GM12878 (cell line): ENCODE measurements around the gene TRMT1. TPM values are rescaled to one million over a fixed set of nuclear protein-coding genes. Genes with fewer than 3 reads are reported as not detected.

Experiments used
- BCL11A ChIP-seq: IDR thresholded peaks from 2 replicates; pipeline ENCODE4 v1.6.1; 2011; ENCODE audit warnings: low read depth, low read length
- BMI1 ChIP-seq: fragments of 450-650 bp; IDR thresholded peaks from 2 replicates; pipeline ENCODE4 v1.6.1; 2016; ENCODE audit warnings: mild to moderate bottlenecking, moderate library complexity, borderline replicate concordance
- CEBPB ChIP-seq, 2 experiments: fragments of 150-350 bp in 1 of 2; IDR thresholded peaks; 2 replicates each; pipeline ENCODE4 v1.6.1; 2012 to 2014; ENCODE audit warnings: low read depth in 2 of 2, low read length in 2 of 2, borderline replicate concordance in 1 of 2, inconsistent platforms in 1 of 2
- CREM ChIP-seq: IDR thresholded peaks from 2 replicates; pipeline ENCODE4 v1.6.1; 2014; ENCODE audit warnings: antibody characterized with exemption, low read depth
- DPF2 ChIP-seq: fragments of 450-650 bp; IDR thresholded peaks from 2 replicates; pipeline ENCODE4 v1.6.1; 2017; ENCODE audit warnings: mild to moderate bottlenecking
- EED ChIP-seq: sonication (generic); IDR thresholded peaks from 2 replicates; pipeline ENCODE4 v1.6.1; 2016; ENCODE audit warnings: antibody characterized with exemption, low read depth
- EP300 ChIP-seq, 2 experiments: fragments of 150-350 bp in 1 of 2; IDR thresholded peaks; 2 replicates each; pipeline ENCODE4 v1.6.1; 2011 to 2012; ENCODE audit warnings: low read depth in 2 of 2, low read length in 2 of 2, borderline replicate concordance in 1 of 2, improper control_type of control experiment in 1 of 2, inconsistent platforms in 1 of 2; ENCODE audit not compliant: control insufficient read depth in 1 of 2
- ETV6 ChIP-seq, 2 experiments: fragments of 450-650 bp in 1 of 2; IDR thresholded peaks in 1 of 2; conservative IDR thresholded peaks in 1 of 2; 2 replicates each; pipeline ENCODE4 v1.6.1; 2014; ENCODE audit warnings: antibody characterized with exemption in 1 of 2, borderline replicate concordance in 1 of 2, low read depth in 1 of 2, mild to moderate bottlenecking in 1 of 2, moderate library complexity in 1 of 2
- GABPA ChIP-seq: IDR thresholded peaks from 2 replicates; pipeline ENCODE4 v1.6.1; 2014; ENCODE audit warnings: antibody characterized with exemption, low read depth, mild to moderate bottlenecking, inconsistent platforms
- IRF4 ChIP-seq: IDR thresholded peaks from 2 replicates; pipeline ENCODE4 v1.6.1; 2011; ENCODE audit warnings: low read depth, low read length
- MEF2B ChIP-seq: fragments of 450-650 bp; IDR thresholded peaks from 2 replicates; pipeline ENCODE4 v1.6.1; 2018; ENCODE audit warnings: mild to moderate bottlenecking, moderate library complexity; ENCODE audit not compliant: partially characterized antibody, poor library complexity, severe bottlenecking
- MTA3 ChIP-seq: IDR thresholded peaks from 2 replicates; pipeline ENCODE4 v1.6.1; 2012; ENCODE audit warnings: low read length, inconsistent platforms, borderline replicate concordance
- MYC ChIP-seq: IDR thresholded peaks from 2 replicates; pipeline ENCODE4 v1.6.1; 2011; ENCODE audit warnings: mild to moderate bottlenecking, low read length, moderate library complexity, inconsistent platforms; ENCODE audit not compliant: insufficient read depth, insufficient replicate concordance, insufficient read length, severe bottlenecking
- NFIC ChIP-seq: IDR thresholded peaks from 2 replicates; pipeline ENCODE4 v1.6.1; 2012; ENCODE audit warnings: low read depth, mild to moderate bottlenecking, inconsistent platforms, low read length, moderate library complexity
- NRF1 ChIP-seq: conservative IDR thresholded peaks from 2 replicates; pipeline ENCODE4 v1.6.1; 2011; ENCODE audit warnings: mild to moderate bottlenecking, low read depth, low read length, improper control_type of control experiment
- PAX5 ChIP-seq: IDR thresholded peaks from 2 replicates; pipeline ENCODE4 v1.6.1; 2011; ENCODE audit warnings: low read depth, low read length, borderline replicate concordance
- POLR2AphosphoS5 ChIP-seq: IDR thresholded peaks from 2 replicates; pipeline ENCODE4 v1.6.1; 2011; ENCODE audit warnings: mild to moderate bottlenecking, low read length, inconsistent platforms
- POU2F2 ChIP-seq: IDR thresholded peaks from 3 replicates; pipeline ENCODE4 v1.6.1; 2011; ENCODE audit warnings: low read depth, mild to moderate bottlenecking, low read length, borderline replicate concordance
- SMARCA5 ChIP-seq: fragments of 450-650 bp; IDR thresholded peaks from 2 replicates; pipeline ENCODE4 v1.6.1; 2017; ENCODE audit warnings: mild to moderate bottlenecking
- TARDBP ChIP-seq: IDR thresholded peaks from 2 replicates; pipeline ENCODE4 v1.6.1; 2016; ENCODE audit warnings: borderline replicate concordance
- ZNF207 ChIP-seq: fragments of 450-650 bp; IDR thresholded peaks from 2 replicates; pipeline ENCODE4 v1.6.1; 2014; ENCODE audit warnings: antibody characterized with exemption, mild to moderate bottlenecking, borderline replicate concordance
- polyA plus RNA-seq, 11 experiments: library from polyadenylated mRNA; depleted of rRNA in 4 of 11; unstranded in 6 of 11; stranded (reverse) in 5 of 11; fragments of >200 nt; fragmentation: Nextera tagmentation in 4 of 11; fragmentation: Illumina TruSeq in 1 of 11; extraction: Ambion mirVana in 4 of 11; extraction: Trizol in 1 of 11; gene quantifications; 1 replicate in 1 of 11; 2 replicates in 10 of 11; pipeline versions ENCODE4 v1.2.1 to v1.2.3, GENCODE V29; 2011 to 2016; ENCODE audit warnings: inconsistent platforms in 2 of 11, missing spikeins in 2 of 11, low read depth in 1 of 11
- total RNA-seq, 4 experiments: library from RNA; depleted of rRNA in 3 of 4; stranded (reverse); fragments of >200 nt in 3 of 4; fragmentation: Illumina TruSeq in 1 of 4; extraction: Trizol in 1 of 4; gene quantifications; 2 replicates each; pipeline versions ENCODE4 v1.2.1 to v1.2.3, GENCODE V29; 2013 to 2021
- TF ChIP-seq, protein P1 (sequence below): IDR thresholded peaks from 2 replicates; pipeline ENCODE4 v1.6.1; 2011; ENCODE audit warnings: borderline replicate concordance, low read depth, mild to moderate bottlenecking, moderate library complexity, mixed read lengths, low read length; ENCODE audit not compliant: insufficient read depth; ENCODE audit errors: extremely low read length
- TF ChIP-seq, protein P2 (sequence below), 3 experiments: IDR thresholded peaks in 2 of 3; conservative IDR thresholded peaks in 1 of 3; 2 replicates each; pipeline ENCODE4 v1.5.1; 2011; ENCODE audit warnings: low read depth in 3 of 3, low read length in 3 of 3, mild to moderate bottlenecking in 3 of 3, control low read depth in 2 of 3, moderate library complexity in 2 of 3, inconsistent platforms in 1 of 3, mixed read lengths in 1 of 3; ENCODE audit not compliant: control insufficient read depth in 2 of 3, insufficient read depth in 1 of 3; ENCODE audit errors: extremely low read depth in 1 of 3
- TF ChIP-seq, protein P3 (sequence below): IDR thresholded peaks from 2 replicates; pipeline ENCODE4 v1.6.1; 2012; ENCODE audit warnings: low read depth, low read length, improper control_type of control experiment
- TF ChIP-seq, protein P4 (sequence below): fragments of 450-650 bp; IDR thresholded peaks from 2 replicates; pipeline ENCODE4 v1.6.1; 2016; ENCODE audit warnings: mild to moderate bottlenecking

TRMT1 gene
- total and polyA plus RNA-seq, 10 of the 15 experiments (the other 5 are each of a cell fraction or from before 2014, with no cell fraction given) = 3.4 to 68.8 (median 34.8) TPM

DNA sequence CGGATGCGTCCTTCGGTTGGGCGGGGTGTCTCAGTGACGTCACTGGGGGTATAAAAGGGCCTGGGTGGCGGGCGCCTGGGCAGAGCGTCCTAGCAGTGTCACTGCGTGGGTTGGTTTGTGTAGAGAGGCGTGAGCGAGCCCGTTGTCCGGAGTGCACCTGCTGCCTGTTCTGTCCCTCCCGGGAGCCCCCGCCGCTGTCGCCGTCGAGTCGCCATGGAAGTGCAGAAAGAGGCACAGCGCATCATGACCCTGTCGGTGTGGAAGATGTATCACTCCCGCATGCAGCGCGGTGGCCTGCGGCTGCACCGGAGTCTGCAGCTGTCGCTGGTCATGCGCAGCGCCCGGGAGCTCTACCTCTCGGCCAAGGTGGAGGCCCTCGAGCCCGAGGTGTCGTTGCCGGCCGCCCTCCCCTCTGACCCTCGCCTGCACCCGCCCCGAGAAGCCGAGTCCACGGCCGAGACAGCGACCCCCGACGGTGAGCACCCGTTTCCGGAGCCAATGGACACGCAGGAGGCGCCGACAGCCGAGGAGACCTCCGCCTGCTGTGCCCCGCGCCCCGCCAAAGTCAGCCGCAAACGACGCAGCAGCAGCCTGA, 36.5 kb upstream of the TRMT1 start (continued):
- TF ChIP-seq EED (0 out of 2 replicates have a peak, but pooled peaks have one; percentile 8), NFIC (no peak), DPF2 (peak; percentile 58; the same call in 1 of the 2 replicates), TARDBP (peak; percentile 40; the same call in 1 of the 2 replicates), POLR2AphosphoS5 (peak; percentile 100), MEF2B (peak; percentile 13), MTA3 (no peak), GABPA (no peak), PAX5 (peak; percentile 62), BMI1 (no peak), NRF1 (no peak), CREM (peak; percentile 92), ETV6 (conservative IDR thresholded peaks at IDR 0.05 in 1 of 2, IDR thresholded peaks at IDR 0.05 in 1 of 2; ENCODE audit: borderline replicate concordance in 1 of 2, low read depth in 1 of 2) (no peak; a peak in 2 of 4 replicates), BCL11A (no peak), IRF4 (peak; percentile 75), CEBPB (IDR thresholded peaks at IDR 0.05; ENCODE audit: borderline replicate concordance in 1 of 2, low read depth in 2 of 2, low read length in 2 of 2) (no peak), EP300 (IDR thresholded peaks at IDR 0.05; ENCODE audit: borderline replicate concordance in 1 of 2, control insufficient read depth in 1 of 2, low read depth in 2 of 2, low read length in 2 of 2) (no peak; a peak in 1 of 4 replicates), MYC (no peak), POU2F2 (peak; percentile 98), ZNF207 (peak; percentile 25; the same call in 1 of the 2 replicates), SMARCA5 (peak; percentile 32; the same call in 1 of the 2 replicates)
- TF ChIP-seq, protein P1, sequence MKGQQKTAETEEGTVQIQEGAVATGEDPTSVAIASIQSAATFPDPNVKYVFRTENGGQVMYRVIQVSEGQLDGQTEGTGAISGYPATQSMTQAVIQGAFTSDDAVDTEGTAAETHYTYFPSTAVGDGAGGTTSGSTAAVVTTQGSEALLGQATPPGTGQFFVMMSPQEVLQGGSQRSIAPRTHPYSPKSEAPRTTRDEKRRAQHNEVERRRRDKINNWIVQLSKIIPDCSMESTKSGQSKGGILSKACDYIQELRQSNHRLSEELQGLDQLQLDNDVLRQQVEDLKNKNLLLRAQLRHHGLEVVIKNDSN = no peak
- TF ChIP-seq, protein P2, sequence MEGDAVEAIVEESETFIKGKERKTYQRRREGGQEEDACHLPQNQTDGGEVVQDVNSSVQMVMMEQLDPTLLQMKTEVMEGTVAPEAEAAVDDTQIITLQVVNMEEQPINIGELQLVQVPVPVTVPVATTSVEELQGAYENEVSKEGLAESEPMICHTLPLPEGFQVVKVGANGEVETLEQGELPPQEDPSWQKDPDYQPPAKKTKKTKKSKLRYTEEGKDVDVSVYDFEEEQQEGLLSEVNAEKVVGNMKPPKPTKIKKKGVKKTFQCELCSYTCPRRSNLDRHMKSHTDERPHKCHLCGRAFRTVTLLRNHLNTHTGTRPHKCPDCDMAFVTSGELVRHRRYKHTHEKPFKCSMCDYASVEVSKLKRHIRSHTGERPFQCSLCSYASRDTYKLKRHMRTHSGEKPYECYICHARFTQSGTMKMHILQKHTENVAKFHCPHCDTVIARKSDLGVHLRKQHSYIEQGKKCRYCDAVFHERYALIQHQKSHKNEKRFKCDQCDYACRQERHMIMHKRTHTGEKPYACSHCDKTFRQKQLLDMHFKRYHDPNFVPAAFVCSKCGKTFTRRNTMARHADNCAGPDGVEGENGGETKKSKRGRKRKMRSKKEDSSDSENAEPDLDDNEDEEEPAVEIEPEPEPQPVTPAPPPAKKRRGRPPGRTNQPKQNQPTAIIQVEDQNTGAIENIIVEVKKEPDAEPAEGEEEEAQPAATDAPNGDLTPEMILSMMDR (IDR thresholded peaks at IDR 0.05 in 2 of 3, conservative IDR thresholded peaks at IDR 0.05 in 1 of 3; ENCODE audit: control insufficient read depth in 2 of 3, extremely low read depth in 1 of 3, insufficient read depth in 1 of 3, low read depth in 3 of 3, low read length in 3 of 3) = no peak; a peak in 2 of 6 replicates
- TF ChIP-seq, protein P3, sequence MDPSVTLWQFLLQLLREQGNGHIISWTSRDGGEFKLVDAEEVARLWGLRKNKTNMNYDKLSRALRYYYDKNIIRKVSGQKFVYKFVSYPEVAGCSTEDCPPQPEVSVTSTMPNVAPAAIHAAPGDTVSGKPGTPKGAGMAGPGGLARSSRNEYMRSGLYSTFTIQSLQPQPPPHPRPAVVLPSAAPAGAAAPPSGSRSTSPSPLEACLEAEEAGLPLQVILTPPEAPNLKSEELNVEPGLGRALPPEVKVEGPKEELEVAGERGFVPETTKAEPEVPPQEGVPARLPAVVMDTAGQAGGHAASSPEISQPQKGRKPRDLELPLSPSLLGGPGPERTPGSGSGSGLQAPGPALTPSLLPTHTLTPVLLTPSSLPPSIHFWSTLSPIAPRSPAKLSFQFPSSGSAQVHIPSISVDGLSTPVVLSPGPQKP = peak; percentile 70
- TF ChIP-seq, protein P4, sequence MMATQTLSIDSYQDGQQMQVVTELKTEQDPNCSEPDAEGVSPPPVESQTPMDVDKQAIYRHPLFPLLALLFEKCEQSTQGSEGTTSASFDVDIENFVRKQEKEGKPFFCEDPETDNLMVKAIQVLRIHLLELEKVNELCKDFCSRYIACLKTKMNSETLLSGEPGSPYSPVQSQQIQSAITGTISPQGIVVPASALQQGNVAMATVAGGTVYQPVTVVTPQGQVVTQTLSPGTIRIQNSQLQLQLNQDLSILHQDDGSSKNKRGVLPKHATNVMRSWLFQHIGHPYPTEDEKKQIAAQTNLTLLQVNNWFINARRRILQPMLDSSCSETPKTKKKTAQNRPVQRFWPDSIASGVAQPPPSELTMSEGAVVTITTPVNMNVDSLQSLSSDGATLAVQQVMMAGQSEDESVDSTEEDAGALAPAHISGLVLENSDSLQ = peak; percentile 61
